HT-29 (cell line): ENCODE measurements around the gene SDK1. TPM values are rescaled to one million over a fixed set of nuclear protein-coding genes. Genes with fewer than 3 reads are reported as not detected.

Experiments used
- DNase-seq: peaks from one replicate; pipeline ENCODE4 v3.0.0-alpha.2; 2015; ENCODE audit warnings: low spot score
- total RNA-seq: library from RNA; depleted of rRNA; stranded (reverse); fragments of >200 nt; shearing (Covaris generic); gene quantifications from 2 replicates; pipeline ENCODE4 v1.2.3, GENCODE V29; 2014

SDK1 gene
- total RNA-seq, 1 experiment from 2014 or later, result not detected

DNA sequence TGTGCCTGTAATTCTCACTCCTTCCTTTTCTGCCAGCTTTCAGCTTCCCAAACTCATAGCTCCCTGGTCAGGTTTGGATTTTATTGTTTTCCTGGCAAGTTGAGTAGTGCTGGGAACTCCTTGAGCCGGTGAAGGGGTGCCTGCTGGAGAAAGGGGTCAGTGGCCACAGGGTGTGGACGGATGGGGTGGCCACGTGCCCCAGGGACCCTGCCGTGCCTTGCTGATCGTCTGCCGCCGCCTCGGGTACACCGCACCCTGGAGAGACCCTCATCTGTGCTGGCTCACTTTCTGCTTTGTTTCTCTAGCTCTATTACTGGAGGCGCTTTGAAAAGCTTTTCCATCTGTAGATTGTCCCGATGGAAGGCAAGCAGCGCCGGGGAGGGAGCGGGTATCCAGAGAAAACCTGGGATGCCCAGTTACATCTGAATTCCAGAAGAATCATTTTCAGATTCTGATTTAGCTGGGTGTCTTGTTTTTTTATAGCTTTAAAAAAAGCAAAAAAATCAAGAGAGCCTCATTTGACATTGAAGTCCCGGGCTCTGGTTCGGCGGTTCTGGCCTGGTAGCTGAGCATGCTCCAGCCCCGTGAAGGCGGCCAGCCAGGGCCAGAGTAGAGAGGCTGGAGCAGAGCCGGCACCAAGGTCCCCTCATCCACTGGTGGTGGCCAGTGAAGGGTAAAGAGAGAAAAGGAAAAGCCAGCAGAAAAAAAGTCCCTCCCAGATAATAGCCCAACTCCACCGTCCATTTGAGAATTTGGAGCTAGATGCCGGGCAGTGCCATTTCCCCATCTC lies 870.1 kb downstream of the SDK1 start:
- no peak for DNase-seq

DNA sequence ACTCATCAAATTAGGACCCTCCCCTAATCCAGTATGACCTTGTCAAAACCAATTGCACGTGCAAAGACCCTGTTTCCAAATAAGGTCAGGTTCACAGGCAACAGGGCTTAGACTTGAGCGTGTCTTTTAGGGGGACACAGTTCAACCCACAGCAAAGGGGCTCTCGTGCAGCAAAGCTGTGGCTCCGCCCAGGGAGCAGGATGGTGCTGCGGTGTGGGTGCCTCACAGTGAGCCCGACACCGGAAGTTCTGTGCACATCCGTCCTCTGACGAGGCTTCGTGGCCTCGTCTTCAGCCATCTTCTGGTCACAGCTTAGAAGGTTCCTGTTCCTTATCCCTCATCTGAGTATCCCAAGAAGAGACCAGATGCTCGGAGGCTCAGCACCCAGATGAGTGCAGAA lies 871.8 kb downstream of the SDK1 start:
- DNase-seq, result no peak

DNA sequence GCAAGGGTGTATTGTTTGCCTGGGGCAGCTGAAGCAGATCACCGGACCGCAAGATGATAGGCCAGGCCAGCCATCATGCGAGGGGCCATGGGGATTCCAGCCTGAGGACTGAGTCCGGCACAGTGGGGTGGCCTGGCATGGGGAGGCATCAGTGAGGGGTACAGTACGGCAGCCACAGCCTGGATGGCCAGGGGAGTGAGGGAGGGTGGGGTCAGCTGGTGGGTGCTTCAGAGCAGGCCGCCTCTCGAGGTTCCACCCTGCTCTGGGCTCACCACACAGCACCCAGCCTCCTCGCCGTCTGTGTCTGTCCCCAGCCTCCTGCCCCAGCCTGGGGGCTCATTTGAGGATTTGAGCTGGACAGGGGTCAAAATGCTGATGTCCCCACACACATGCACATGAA lies 872.6 kb downstream of the SDK1 start:
- no peak for DNase-seq

DNA sequence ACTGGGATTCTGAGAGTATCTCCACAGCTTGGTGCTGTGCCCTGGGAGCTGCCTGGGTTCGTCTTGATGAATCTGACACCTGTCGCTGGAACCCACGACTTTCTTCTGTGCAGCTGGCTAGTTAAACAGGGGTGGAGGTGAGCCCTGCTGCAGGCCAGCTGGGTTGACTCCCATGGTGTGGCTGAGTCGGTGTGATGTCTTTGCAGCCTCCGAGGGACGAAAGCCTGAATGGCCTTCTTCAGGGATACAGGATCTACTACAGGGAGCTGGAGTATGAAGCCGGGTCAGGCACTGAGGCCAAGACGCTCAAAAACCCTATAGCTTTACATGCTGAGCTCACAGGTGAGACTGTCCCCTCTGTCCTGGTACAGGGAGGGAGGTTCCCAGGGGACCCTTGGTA lies 873.0 kb downstream of the SDK1 start:
- DNase-seq, result no peak

DNA sequence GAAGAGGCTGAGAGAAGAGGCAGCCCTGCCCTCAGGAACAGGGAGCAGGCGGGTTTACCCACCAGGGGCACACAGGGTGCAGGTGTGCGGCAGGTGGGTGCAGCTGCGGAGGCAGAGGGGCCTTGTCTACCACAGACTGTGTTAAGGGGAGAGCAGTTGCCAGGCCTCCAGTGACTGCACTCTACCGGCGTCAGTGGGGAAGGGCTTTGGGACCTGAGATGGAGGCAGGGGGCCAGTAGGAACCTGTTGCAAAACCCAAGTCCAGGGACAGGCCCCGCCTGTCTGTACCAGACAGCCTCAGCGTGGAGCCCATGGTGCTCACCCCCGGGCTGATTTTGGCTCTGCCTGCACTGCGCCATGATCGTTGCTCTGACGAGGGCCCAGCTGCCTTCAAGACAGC lies 873.4 kb downstream of the SDK1 start:
- no peak for DNase-seq

DNA sequence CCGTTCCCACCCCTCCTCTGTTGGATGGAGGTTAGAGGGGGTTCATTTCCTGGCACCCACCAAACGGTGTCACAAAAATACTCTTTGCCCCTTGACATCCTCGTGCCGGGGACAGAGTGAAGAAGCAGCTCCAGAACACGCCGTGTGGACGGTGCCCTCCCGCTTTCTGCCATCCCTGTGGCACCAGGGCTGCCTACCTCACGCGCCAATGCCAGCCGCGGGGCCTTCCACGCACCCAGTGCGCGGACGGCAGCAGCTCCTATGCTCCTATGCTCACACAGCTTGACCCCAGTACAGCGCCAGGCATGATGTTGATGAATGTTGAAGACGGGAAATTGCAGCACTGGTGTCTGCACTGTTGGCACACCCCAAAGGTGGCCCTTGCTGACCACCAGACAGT lies 873.8 kb downstream of the SDK1 start:
- no peak for DNase-seq

DNA sequence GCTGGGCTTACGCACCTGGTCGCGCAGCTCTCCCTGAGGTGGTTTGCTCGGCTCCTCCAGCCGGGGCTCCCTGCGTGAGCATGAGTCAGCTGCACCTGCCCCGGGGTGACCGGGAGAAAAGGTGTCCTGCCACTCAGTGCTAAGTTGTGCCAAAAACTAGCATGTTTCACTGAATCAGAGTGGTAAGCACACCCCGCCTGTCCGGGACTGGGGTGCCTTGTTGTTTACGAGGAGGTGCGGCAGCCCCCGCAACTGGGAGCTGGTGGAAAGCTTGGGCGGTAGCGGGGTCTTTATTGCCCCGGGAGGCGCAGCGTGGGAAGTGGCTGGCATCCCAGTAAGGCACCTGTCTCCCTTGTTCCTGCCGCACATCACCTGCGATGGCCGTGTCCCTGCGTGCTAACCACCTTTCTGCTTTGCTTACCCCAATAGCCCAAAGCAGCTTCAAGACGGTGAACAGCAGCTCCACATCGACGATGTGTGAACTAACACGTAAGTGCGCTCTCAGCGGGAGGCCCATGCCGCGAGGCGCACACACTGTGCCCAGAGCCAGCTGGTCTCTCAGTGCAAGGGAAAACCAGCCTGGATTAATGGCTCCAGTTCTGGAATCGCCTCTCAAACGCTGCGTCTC lies 874.4 kb downstream of the SDK1 start:
- DNase-seq, result no peak

DNA sequence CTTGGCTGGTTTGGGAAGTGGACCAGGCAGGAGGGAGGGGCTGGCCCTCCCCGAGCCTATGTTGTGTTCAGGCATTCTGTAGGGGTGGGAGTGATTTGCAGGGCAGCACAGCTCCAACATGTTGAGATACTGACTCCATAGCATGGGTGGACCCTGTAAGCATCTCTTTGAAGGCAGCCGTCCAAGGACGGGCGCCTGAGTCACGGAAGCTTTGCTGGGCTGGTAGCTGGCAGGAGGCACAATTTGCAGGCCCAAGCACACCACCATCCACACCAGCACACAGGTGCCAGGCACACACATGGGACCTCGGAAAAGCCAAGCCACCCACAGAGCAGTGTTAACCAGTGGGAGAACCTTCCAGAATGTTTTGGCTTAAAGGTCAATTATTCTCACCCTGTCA lies 875.9 kb downstream of the SDK1 start:
- DNase-seq, result no peak

DNA sequence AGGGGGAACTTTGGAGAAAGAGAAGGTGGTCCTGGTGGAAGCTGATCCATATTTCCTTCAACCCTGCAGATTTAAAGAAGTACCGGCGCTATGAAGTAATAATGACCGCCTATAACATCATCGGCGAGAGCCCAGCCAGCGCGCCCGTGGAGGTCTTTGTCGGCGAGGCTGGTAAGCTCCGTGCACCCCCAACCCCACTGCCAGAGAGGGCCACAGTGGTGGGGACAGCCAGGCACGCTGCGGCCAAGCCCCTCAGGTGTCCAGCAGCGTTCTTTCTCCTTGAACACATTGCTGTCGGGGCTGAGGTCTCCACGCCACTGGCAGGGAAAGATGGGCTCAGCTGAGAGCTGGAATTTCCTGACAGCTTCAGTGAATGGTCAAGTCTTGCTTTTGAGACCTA lies 877.4 kb downstream of the SDK1 start:
- no peak for DNase-seq

DNA sequence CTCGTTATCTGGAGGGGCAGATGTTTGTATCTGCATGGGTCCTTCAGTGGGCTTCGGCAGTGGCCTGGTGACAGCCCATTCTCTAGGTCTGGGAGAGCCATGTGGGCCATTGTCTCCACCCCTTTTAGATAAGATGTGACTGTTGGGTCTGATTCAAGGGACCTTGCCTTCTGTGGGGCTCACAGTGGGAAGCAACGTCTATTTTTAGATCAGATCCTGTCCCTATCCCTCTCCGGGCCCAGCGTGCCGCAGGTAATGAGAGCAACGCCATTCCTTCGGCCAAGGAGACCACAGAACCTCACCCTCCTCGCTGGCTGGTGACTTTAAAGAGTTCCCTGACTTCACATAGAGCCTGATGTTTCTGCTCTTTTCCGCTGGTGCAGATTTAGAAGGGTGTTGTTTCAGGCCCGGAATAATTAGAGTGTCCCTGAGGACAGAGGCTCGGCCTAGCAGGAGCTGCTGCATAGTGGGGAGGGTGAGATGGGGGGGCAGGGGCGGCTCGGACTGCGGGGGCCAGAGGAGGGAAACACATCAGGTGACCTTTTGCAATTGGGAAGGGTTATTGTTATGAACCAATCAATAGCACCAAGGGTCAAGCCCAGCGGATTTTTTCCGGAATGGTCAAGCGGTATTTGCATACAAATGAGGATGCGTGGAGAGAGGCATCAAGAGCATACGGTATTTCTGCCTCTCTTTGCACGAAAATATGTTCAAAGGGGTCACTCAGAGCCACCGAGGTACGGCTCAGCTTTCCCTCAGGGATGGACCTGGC lies 878.0 kb downstream of the SDK1 start:
- no peak for DNase-seq

DNA sequence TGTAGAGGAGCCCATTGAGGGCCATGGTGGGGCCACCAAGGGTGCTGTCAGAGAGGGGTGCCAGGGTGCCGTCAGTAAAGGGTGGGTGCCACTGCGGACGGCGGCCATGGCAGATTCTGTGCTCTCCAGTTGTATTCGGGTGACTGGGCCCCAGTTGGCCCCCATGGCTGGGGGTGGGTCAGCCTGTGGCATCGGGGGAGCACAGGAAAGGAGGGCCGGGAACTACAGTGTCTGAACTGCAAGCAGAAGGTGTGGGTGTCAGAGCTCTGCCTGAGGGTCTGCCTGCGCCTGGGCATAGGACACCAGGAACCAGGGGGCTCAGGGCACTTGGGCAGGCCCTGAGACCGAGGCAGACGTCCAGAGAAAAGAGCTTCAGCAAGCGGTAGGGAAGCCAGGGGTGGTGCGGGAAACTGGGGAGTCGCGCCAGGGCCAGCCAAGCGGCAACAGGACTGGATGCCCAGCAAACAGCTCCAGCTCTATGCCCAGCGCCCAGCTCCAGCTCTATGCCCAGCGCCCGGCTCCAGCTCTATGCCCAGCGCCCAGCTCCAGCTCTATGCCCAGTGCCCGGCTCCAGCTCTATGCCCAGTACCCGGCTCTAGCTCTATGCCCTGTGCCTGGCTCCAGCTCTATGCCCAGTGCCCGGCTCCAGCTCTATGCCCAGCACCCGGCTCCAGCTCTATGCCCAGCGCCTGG lies 878.8 kb downstream of the SDK1 start:
- no peak for DNase-seq

DNA sequence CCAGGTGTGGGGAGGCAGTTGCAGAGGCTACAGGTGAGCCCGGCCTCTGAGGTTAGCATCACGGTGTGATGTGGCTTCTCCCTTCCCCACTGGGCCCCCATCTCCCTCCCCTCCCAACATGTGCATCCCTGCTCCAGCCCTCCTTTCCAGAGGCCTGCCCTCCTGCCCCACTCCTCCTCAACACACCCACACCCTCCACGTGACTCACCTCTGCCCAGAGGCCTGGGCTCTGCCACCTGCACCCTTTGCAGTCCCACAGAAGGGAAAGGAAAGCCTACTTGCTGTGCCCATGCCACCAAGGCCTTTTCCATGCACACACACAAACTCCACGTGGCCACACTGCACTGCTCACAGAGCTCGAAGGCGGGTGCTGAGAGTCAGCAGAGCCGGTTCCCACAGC lies 880.4 kb downstream of the SDK1 start:
- DNase-seq, result no peak

DNA sequence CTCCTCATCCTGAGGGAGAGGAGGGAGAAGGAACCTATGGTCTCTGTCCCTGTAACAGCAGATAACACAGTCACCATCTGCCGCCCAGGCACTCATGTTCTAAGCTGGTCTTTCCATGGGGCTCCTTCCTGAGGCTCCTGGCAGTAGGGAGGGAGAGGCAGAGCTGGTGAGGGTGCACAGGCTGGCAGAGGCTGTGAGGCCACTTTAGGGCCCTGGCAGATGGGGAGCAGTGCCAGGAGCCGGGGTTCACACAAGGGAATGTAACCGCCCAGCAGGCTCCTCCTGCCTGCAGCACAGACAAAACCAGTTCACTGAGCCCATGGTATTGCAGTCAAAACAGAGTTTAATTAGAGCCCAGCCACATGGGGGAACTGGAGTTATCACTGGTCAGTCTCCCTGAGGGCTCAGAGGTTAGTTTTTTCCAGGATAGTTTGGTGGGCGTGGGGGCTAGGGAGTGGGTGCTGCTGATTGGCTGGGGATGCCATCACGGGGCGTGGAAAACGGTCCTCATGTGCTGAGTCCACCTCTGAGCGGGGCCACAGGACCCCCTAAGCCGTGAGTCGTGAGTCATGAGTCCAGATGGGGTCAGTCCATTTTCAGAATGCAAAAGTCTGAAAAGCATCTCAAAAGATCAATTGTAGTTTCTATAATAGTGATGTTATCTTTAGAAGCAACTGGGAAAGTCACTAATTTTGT lies 881.7 kb downstream of the SDK1 start:
- DNase-seq, result no peak

DNA sequence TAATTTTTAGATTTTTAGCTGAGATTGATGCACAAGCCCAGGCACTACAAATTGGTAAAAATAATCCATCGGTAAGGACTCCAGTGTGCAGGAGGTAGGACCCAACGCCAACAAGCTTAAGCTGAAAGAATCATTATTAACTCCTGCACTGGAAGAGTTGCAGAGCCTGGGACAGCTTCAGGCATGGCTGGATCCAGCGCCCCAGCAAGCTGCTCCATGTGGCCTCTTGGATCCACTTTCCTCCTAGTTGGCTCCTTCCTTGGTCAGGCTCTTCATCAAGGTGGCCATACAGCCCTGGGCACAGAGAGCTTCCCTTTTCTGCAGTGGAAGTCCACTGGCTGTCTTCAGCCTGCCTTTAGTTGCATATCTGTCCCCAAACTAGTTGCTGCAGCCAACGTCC lies 883.6 kb downstream of the SDK1 start:
- no peak for DNase-seq

DNA sequence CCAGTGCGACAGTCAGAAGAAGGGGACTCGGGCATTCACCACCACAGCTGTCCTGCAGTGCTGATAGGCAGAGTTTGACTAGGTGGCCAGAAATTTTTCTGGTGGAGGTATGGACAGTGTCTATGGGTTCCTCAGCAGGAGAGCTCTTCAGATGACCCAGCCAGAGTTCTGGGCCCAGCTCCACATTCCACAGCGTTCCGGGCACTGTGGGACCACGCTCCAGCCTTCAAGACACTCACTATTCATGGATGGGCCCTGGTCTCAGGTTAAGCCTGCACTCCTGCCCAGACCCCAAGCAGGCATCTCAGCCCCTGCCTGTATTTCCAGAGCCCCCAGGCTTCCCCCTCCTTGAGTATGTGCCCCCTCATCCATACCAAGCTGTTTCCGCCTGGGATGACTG lies 884.1 kb downstream of the SDK1 start:
- no peak for DNase-seq

DNA sequence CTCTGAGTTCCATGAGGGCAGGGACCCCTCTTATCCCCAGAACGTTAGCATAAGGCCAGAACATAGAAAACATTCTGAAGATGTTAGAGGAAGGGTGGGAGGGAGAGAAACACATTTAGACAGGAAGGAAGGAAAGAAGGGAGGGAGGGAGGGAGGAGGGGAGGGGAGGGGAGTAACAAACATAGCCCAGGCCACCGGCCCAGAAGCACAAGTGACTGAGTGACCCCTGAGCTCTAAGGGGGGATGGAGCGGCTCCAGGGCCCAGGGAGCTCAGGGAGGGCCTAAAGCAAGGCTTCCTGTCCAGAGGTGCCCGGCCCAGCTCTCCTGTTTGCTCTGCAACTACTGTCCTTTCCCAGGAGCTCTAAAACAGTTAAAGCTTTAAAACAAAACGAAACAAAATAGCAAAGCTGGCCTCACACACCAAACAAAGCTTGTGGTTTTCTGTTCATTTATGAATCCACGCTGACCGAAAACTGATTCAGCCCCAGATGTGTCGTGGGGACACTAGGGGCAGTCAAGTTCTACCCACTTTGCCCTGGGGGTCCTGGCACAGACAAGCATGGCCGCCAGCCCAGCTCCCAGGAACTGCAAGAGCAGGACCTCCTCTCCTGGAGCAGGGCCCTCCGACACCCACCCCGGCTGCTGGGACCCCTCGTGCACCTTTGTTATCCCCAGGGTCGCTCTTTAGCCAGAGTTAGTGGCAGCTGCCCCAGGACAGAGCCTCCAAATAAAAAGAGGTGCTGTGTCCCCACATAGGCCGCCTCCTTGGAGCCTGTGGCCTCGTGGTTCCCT lies 884.9 kb downstream of the SDK1 start:
- DNase-seq, result no peak

DNA sequence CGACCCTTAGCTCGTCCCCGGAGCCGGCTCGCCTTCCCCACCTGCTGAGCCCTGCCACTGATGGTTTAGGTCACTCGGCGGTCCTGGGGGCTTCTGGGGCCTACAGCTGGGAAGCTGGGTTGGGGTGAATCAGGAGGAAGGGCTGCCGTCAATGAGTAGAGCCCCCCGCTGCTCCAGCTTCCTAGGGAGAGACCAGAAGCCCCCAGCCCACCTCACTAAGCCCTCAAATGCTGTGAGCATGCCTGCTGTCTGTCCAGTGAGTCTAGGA lies 885.4 kb downstream of the SDK1 start:
- no peak for DNase-seq

DNA sequence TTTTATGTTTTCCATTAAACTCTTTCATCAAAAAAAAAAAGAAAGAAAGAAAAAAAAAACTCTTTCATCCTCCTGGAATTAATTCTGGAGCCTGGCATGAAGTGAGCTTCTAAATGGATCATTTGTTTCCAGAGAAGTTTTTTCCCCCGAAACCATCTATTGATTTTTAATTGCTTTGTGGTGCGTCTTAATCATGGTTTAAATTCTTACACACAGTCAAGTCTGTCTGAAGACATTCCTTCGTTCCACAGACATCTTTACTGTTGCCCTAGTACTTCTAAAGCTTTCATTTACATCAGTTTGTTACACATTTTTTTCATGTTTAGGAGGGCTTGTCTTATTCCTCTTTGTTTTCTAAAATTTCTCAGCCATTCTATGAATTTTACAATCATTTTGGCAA lies 887.6 kb downstream of the SDK1 start:
- no peak for DNase-seq

DNA sequence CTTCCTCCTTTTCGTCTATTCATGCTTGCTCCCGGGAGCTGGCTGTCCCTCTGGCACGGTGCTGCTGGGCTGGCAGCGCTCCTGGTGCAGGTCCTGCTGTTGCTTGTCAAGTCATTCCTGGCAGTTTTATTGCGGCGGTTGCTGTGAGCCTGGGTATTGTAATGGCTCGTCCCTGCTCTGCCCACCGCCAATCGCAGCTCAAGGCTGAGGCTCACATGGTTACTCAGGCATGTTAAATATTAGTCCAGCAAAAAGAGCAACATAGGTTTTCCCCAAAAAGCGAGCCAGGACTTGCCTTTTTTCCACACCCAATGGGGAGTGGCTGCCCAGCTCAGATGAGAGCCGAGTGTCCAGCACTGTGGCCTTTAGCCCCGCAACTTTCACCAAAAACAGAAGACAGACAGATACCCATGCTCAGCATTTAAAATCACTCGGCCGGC lies 888.1 kb downstream of the SDK1 start:
- no peak for DNase-seq

DNA sequence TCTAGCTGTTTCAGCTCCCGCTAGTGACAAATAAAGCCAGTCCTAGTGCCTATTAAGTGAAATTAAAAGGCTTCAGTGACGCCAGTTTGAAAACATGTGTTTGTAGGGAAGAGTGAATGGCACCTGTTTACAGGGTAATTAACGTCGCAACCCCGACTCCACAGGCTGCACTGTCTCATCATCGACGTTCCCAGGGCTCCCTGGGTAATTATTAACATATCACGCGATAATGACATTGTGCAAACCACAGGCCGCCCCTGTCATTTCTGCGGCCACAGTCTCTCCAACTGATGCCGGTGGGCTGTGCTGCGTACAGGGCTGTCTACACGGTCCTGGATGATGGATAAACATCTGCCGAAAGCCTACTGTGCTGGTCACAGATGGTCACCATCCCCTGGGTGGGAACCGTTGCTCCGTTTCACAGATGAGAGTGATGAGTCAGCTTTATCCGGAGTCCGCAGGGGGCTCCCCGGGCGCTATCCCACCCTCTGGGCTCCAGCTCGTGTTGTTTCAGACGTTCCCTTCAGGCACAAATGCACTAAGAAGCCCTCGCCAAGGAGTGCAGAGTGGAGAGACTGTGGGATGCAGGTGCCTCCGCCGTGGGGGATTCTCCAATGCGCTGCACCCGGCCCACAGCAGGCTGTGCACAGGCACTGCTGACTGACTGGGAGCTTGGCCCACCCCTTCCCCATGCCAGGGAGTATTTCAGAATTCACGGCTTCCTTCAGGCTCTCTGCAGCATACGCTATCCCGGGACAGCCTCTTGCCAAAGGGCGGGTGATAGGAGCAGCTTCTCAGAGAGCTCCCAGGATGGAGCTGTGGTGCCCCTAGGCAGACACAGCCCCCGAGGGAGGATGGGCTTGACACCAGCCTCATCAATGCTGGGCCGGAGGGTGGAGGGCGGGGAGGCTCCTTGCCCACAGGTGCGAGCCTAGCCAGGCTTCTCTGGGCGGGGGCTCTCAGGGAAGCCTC lies 889.2 kb downstream of the SDK1 start:
- no peak for DNase-seq
